Chondrocyte (in vitro differentiated cells): Measurements from ENCODE around the gene ZBTB37. TPM values are rescaled to one million over a fixed set of nuclear protein-coding genes. Genes with fewer than 3 reads are reported as not detected.

Experiments
- DNase-seq: peaks from one replicate; pipeline ENCODE4 v3.0.0; 2021; ENCODE audit warnings: mixed read lengths, low spot score
- H3K27ac Mint-ChIP-seq: one replicate; pipeline ENCODE4 v1.8.0; 2021; ENCODE audit warnings: mild to moderate bottlenecking, moderate library complexity, mixed read lengths; ENCODE audit not compliant: unreplicated experiment
- H3K27me3 Mint-ChIP-seq: 2 replicates; pipeline ENCODE4 v1.8.0; 2021; ENCODE audit warnings: low read depth, mixed read lengths
- H3K36me3 Mint-ChIP-seq: 2 replicates; pipeline ENCODE4 v1.8.0; 2021; ENCODE audit warnings: low read depth, mixed read lengths
- H3K4me1 Mint-ChIP-seq: 2 replicates; pipeline ENCODE4 v1.8.0; 2021; ENCODE audit warnings: low read depth, mild to moderate bottlenecking, mixed read lengths
- H3K4me3 Mint-ChIP-seq: one replicate; pipeline ENCODE4 v1.8.0; 2021; ENCODE audit warnings: mild to moderate bottlenecking, moderate library complexity, mixed read lengths; ENCODE audit not compliant: unreplicated experiment
- H3K9me3 Mint-ChIP-seq: 2 replicates; pipeline ENCODE4 v1.8.0; 2021; ENCODE audit warnings: low read depth, mixed read lengths
- total RNA-seq: library from RNA; stranded (reverse); gene quantifications from 3 replicates; pipeline ENCODE4 v1.2.1, GENCODE V29; 2021
- TF ChIP-seq, protein P1 (sequence below): fragments of 200-600 bp; sonication (generic); IDR thresholded peaks from 2 replicates; pipeline ENCODE4 v1.5.0; 2021; ENCODE audit warnings: antibody characterized with exemption, mild to moderate bottlenecking, moderate library complexity

ZBTB37 gene
- total RNA-seq, 1 donor from 2014 or later: 11.0 TPM

DNA sequence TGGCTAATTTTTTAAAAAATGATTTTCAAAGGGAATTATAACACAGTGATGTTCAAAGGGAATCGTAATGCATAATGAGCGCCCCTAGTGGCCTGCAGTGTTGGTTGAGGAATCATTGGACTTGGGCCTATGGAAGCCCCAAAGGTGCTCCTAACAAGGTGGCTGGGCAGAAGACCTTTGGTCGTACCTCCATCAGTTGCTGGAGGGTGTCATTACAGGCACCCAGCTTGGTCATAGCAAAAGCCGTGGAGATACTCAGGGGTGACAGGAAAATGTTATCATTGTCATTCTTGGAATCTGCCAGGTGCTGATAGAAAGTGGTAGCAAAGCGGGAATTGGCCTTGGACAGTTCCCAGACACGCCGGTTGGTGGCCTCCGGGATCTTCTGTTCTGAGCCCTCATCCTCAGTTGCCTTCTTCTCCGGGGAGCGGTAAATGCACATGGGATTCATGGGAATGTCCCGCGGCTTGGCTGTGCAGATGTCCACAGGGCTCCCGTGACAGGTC is 46.2 kb downstream of the ZBTB37 start:
- H3K36me3 Mint-ChIP-seq: no peaks in the 10 kb centered on the region
- no peak overlapping the region for H3K27ac Mint-ChIP-seq
- DNase-seq: no peak
- no peaks in the 10 kb centered on the region for H3K4me1 Mint-ChIP-seq
- no peaks in the 10 kb centered on the region for H3K9me3 Mint-ChIP-seq
- H3K27me3 Mint-ChIP-seq: no peaks in the 10 kb centered on the region
- TF ChIP-seq, protein P1, sequence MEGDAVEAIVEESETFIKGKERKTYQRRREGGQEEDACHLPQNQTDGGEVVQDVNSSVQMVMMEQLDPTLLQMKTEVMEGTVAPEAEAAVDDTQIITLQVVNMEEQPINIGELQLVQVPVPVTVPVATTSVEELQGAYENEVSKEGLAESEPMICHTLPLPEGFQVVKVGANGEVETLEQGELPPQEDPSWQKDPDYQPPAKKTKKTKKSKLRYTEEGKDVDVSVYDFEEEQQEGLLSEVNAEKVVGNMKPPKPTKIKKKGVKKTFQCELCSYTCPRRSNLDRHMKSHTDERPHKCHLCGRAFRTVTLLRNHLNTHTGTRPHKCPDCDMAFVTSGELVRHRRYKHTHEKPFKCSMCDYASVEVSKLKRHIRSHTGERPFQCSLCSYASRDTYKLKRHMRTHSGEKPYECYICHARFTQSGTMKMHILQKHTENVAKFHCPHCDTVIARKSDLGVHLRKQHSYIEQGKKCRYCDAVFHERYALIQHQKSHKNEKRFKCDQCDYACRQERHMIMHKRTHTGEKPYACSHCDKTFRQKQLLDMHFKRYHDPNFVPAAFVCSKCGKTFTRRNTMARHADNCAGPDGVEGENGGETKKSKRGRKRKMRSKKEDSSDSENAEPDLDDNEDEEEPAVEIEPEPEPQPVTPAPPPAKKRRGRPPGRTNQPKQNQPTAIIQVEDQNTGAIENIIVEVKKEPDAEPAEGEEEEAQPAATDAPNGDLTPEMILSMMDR: peak; percentile 66
- no peak overlapping the region for H3K4me3 Mint-ChIP-seq

DNA sequence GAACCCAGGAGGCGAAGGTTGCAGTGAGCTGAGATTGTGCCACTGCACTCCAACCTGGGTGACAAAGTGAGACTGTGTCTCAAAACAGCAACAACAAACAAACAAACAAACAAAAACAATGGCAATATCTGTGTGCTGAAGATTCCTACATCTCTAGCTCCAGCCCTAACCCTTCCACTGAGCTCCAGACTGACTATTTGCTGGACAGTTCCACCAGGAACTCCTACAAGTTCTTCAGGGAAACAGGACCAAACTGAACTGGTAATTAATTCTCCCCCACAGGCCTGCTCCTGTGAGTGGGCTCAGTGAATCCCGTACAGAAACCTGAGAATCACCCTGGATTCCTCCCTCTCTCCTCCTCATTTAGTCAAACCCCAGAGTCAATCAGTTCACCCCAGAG is 47.4 kb downstream of the ZBTB37 start:
- TF ChIP-seq, protein P1: no peak
- Mint-ChIP-seq H3K27ac (no peak overlapping the region), H3K4me1 (no peaks in the 10 kb centered on the region), H3K9me3 (no peaks in the 10 kb centered on the region), H3K36me3 (no peaks in the 10 kb centered on the region), H3K4me3 (no peak overlapping the region), H3K27me3 (no peaks in the 10 kb centered on the region)
- DNase-seq: no peak

DNA sequence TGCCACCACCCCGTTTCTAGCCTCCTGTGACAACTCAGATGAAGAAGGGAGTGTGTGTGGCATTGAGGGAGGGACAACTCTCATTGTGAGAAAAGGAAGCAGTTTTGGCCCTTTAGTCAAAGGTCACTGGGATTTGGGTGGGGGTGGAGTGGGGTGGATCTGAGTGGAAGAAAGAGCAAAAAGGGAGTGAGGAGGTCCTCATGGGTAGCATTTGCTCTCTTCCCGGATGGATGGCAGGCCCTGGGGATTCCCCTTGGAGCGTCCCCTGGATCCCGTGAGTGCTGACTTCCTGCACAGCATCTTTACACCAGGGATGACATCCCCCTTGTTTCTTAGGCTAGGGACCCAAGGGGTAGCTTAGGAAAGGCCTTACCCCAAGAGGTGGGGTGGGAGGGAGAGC is 48.5 kb downstream of the ZBTB37 start:
- TF ChIP-seq, protein P1: no peak
- H3K4me1 Mint-ChIP-seq: no peaks in the 10 kb centered on the region
- no peak for DNase-seq
- no peaks in the 10 kb centered on the region for H3K27me3 Mint-ChIP-seq
- no peak overlapping the region for H3K27ac Mint-ChIP-seq
- no peak overlapping the region for H3K4me3 Mint-ChIP-seq
- no peaks in the 10 kb centered on the region for H3K9me3 Mint-ChIP-seq
- H3K36me3 Mint-ChIP-seq: peaks cover 2% of the 10 kb centered on the region

DNA sequence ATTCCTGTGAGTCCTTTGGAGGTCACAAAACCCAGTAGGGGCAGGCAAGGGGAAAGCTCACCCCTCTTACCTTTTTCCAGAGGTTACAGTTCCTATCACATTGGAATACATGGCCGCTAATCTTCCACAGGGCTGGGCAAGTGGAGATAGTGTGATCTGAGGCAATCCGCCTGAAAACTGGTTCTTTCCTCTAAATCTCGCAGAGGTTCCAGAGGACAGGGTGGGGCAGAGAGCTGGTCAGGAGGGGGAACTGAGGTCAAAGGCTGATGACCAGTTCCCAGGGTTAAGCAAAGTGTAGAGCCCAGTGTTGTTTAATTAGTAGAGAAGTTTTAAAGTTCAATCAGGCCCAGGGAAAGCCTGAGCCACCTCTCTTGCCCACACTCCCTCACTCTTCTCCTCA is 49.0 kb downstream of the ZBTB37 start, which contains the start of gene SERPINC1:
Gene SERPINC1 (minus strand): TSS at position 179 of the 400 bp plus-strand sequence. CDS start 68 bp downstream, at position 111.
- Mint-ChIP-seq H3K9me3 (no peaks in the 10 kb centered on the region), H3K4me3 (no peak within 1 kb of the TSS), H3K27me3 (no peaks in the 10 kb centered on the region), H3K36me3 (peaks cover 2% of the 10 kb centered on the region), H3K4me1 (no peaks in the 10 kb centered on the region), H3K27ac (no peak within 1 kb of the TSS)
- DNase-seq: no peak
- TF ChIP-seq, protein P1: no peak

DNA sequence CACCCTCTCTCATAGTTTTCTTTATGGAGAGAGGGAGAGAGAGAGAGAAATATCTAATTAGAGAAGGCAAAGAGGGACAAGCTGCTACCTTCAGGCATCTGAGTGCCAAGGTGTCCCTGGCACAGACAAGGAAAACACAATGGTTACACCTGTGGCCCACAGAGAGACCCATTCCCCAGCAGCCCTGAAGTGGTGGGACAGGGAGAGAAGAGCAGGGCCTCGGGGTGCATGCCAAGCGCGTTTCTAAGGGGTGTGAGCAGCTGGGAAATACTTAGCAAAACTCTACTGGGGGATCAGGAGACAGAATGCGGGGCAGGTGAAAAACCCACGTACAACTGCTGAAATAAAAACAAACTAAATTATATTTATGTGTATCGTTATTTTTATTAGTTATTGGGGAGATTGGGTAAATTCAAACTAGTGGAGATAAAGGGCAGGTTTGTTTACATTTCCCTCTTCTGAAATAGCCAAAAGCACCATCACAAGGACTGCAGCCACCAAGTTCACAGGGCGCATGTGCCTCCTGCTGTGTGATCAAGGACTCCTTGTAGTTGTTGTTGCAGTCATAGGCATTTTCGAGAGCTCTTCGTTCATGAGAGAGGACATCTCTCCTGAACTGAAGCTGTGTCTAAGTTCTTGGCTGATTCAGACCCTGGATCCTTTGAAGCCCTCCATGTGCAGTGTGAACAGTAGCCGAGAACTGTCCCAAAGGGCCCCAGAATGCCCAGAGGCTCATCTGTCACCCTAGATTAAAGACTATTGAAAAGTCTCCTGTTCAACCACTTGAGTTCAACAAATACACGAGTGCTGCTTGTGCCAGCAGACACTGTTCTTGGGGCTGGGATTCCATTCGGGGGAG is 49.7 kb downstream of the ZBTB37 start:
- TF ChIP-seq, protein P1: no peak
- no peak for DNase-seq
- Mint-ChIP-seq H3K4me1 (no peaks in the 10 kb centered on the region), H3K4me3 (no peak overlapping the region), H3K27me3 (no peaks in the 10 kb centered on the region), H3K9me3 (no peaks in the 10 kb centered on the region), H3K36me3 (peaks cover 2% of the 10 kb centered on the region), H3K27ac (no peak overlapping the region)
